Endothelial cell of umbilical vein (primary cell): ENCODE data around the gene FGD6. TPM values are rescaled to one million over a fixed set of nuclear protein-coding genes. Genes with fewer than 3 reads are reported as not detected.

Source experiments
- BruUV-seq: library from RNA; stranded (reverse); fragments of 400-500 nt; replicated peaks from 2 replicates; lab custom pipeline; 2021; lab: Mats Ljungman, UMichigan
- CTCF ChIA-PET: fragments of 300-600, 350-600 bp; sonication (Branson Sonifier 250); formaldehyde crosslinking; loops from one replicate; lab custom pipeline; 2021; ENCODE audit warnings: antibody characterized with exemption, inconsistent platforms; lab: Charles Lee
- POLR2A ChIA-PET: fragments of 300-600, 350-600 bp; sonication (Branson Sonifier 250); formaldehyde crosslinking; loops from one replicate; lab custom pipeline; 2021; ENCODE audit warnings: antibody characterized with exemption, inconsistent platforms; lab: Charles Lee
- DNase-seq: peaks from one replicate; pipeline ENCODE4 v3.0.0-alpha.2; 2011; ENCODE audit warnings: low read depth, low spot score
- FAIRE-seq: peaks from 2 replicates; lab custom pipeline; 2011; peaks lifted over from hg19 to GRCh38; lab: Jason Lieb, UNC
- H2AFZ ChIP-seq: 2 replicates; pipeline ENCODE4 v1.6.0; 2012; ENCODE audit warnings: low read depth, low read length, control low read depth, inconsistent platforms
- H3K27ac ChIP-seq: 2 replicates; pipeline ENCODE4 v1.5.1; 2011; ENCODE audit warnings: low read depth, mild to moderate bottlenecking, control low read depth, low read length, moderate library complexity; ENCODE audit not compliant: insufficient read depth
- H3K27me3 ChIP-seq, 2 experiments: 2 replicates each; pipeline versions ENCODE4 v1.6.0 to v1.6.1; 2011; ENCODE audit warnings: low read length in 2 of 2, mixed read lengths in 1 of 2; ENCODE audit not compliant: control insufficient read depth in 2 of 2, insufficient read depth in 2 of 2
- H3K36me3 ChIP-seq, 2 experiments: 2 replicates in 1 of 2; 3 replicates in 1 of 2; pipeline ENCODE4 v1.5.1; 2011; ENCODE audit warnings: low read length in 2 of 2, mild to moderate bottlenecking in 1 of 2, moderate library complexity in 1 of 2; ENCODE audit not compliant: control insufficient read depth in 2 of 2, insufficient read depth in 2 of 2; ENCODE audit errors: extremely low read depth in 1 of 2
- H3K4me1 ChIP-seq: 3 replicates; pipeline ENCODE4 v1.5.1; 2011; ENCODE audit warnings: mild to moderate bottlenecking, low read length; ENCODE audit not compliant: control insufficient read depth, insufficient read depth; ENCODE audit errors: extremely low read depth
- H3K4me2 ChIP-seq: 2 replicates; pipeline ENCODE4 v1.6.1; 2011; ENCODE audit warnings: low read length, control low read depth, mixed read lengths; ENCODE audit not compliant: insufficient read depth
- H3K4me3 ChIP-seq, 3 experiments: fragments of 200-600 bp in 1 of 3; sonication (generic), shearing (Covaris generic) in 1 of 3; replicated peaks in 1 of 3; 2 replicates each; pipeline ENCODE4 v1.5.1; 2011 to 2016; ENCODE audit warnings: control low read depth in 3 of 3, low read length in 3 of 3, mild to moderate bottlenecking in 2 of 3, inconsistent platforms in 1 of 3, low read depth in 1 of 3, moderate library complexity in 1 of 3; ENCODE audit not compliant: insufficient read depth in 1 of 3
- H3K79me2 ChIP-seq: 2 replicates; pipeline ENCODE4 v1.6.0; 2012; ENCODE audit warnings: low read length, inconsistent platforms; ENCODE audit not compliant: control insufficient read depth, insufficient read depth
- H3K9ac ChIP-seq: replicated peaks from 2 replicates; pipeline ENCODE3; 2011; ENCODE audit warnings: low read length, control low read depth; ENCODE audit not compliant: insufficient read depth; ENCODE audit errors: extremely low read depth
- H3K9me1 ChIP-seq: replicated peaks from 3 replicates; pipeline ENCODE4 v1.6.0; 2011; ENCODE audit warnings: mild to moderate bottlenecking, low read length; ENCODE audit not compliant: control insufficient read depth, insufficient read depth; ENCODE audit errors: extremely low read depth
- H3K9me3 ChIP-seq: replicated peaks from 2 replicates; pipeline ENCODE4 v1.5.1; 2012; ENCODE audit warnings: low read length, inconsistent platforms; ENCODE audit not compliant: control insufficient read depth, insufficient read depth
- H4K20me1 ChIP-seq: replicated peaks from 2 replicates; pipeline ENCODE3; 2011; ENCODE audit warnings: mild to moderate bottlenecking, low read length; ENCODE audit not compliant: control insufficient read depth, insufficient read depth; ENCODE audit errors: extremely low read depth
- EZH2 ChIP-seq: IDR thresholded peaks from 2 replicates; pipeline ENCODE4 v1.6.1; 2012; ENCODE audit warnings: borderline replicate concordance, low read depth, mild to moderate bottlenecking, moderate library complexity, low read length, inconsistent platforms; ENCODE audit not compliant: severe bottlenecking
- FOS ChIP-seq: IDR thresholded peaks from 2 replicates; pipeline ENCODE4 v1.6.1; 2011; ENCODE audit warnings: mild to moderate bottlenecking, low read length, moderate library complexity, borderline replicate concordance; ENCODE audit not compliant: insufficient read depth
- GATA2 ChIP-seq: IDR thresholded peaks from 2 replicates; pipeline ENCODE4 v1.7.0; 2011; ENCODE audit warnings: low read depth, mild to moderate bottlenecking, moderate library complexity, mixed read lengths, low read length; ENCODE audit not compliant: insufficient read length, insufficient read depth
- MYC ChIP-seq: IDR thresholded peaks from one replicate; pipeline ENCODE4 v1.6.1; 2011; ENCODE audit warnings: mild to moderate bottlenecking, low read depth, low read length
- POLR2A ChIP-seq: IDR thresholded peaks from 2 replicates; pipeline ENCODE4 v1.6.1; 2012; ENCODE audit warnings: low read depth, mild to moderate bottlenecking, control low read depth, low read length
- POLR2AphosphoS5 ChIP-seq: IDR thresholded peaks from 2 replicates; pipeline ENCODE4 v1.6.1; 2012; ENCODE audit warnings: low read depth, mild to moderate bottlenecking, control low read depth, low read length, moderate library complexity; ENCODE audit not compliant: insufficient read depth
- dilution Hi-C: fragments of 300-500 bp; cut with MboI; formaldehyde crosslinking; loops from one replicate; pipeline ENCODE4 v1.15.0; 2019; ENCODE audit warnings: low sequenced_read_pairs; ENCODE audit not compliant: extremely low pct_ligation_motif_present
- intact Hi-C: fragments of 100-400 bp; cut with micrococcal nuclease; formaldehyde crosslinking; loops from one replicate; pipeline ENCODE4 v1.10.0; 2022
- polyA plus RNA-seq, 4 experiments: library from polyadenylated mRNA; depleted of rRNA in 3 of 4; stranded (reverse) in 3 of 4; unstranded in 1 of 4; fragments of >200 nt; gene quantifications; 2 replicates each; pipeline versions ENCODE4 v1.2.1 to v1.2.3, GENCODE V29; 2011 to 2012; ENCODE audit warnings: missing spikeins in 1 of 4
- total RNA-seq: library from RNA; stranded (reverse); gene quantifications from 2 replicates; pipeline ENCODE4 v1.2.3, GENCODE V29; 2021
- TF ChIP-seq, protein P1 (sequence below), 2 donors: IDR thresholded peaks; 1 replicate in 1 of 2; 2 replicates in 1 of 2; pipeline ENCODE4 v1.5.1; 2011; ENCODE audit warnings: low read length in 2 of 2, mild to moderate bottlenecking in 2 of 2, moderate library complexity in 2 of 2, control low read depth in 1 of 2, inconsistent platforms in 1 of 2, low read depth in 1 of 2; ENCODE audit not compliant: insufficient read depth in 1 of 2; ENCODE audit errors: extremely low read depth in 1 of 2
- TF ChIP-seq, protein P2 (sequence below): IDR thresholded peaks from 2 replicates; pipeline ENCODE4 v1.6.1; 2011; ENCODE audit not compliant: insufficient read depth, insufficient read length

The FGD6 gene
- total and polyA plus RNA-seq, 2 donors (not counting 3 experiments of a cell fraction or from before 2014, with no cell fraction given) = 5.9 to 14.0 TPM

DNA sequence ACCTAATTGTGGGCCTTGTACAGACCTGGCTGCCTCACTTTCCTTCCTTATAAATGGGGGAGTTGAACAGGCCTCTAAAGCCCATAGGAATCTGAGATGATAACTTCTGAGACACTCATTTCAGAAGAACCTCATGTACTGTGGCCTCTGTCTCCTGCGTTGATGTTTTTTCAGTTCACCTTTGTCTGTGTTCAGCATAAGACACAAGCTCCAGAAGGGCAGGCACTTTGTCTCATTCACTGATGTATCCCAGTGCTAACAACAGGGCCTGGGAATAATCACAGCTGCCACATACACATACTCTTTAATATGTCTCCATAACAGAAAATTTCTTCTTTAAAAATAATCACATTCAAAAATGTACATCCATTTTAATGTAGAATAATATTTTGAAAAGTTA lies 3.3 kb downstream of the FGD6 start:
- FAIRE-seq (no peak), DNase-seq (peak; percentile 22)
- Histone ChIP-seq H4K20me1 (no peaks in the 10 kb centered on the region), H3K27me3 (no peaks in the 10 kb centered on the region), H3K4me3 (no peak overlapping the region), H3K9me3 (no peaks in the 10 kb centered on the region), H2AFZ (no peak overlapping the region), H3K9me1 (no peaks in the 10 kb centered on the region), H3K79me2 (peaks cover 51% of the 10 kb centered on the region), H3K4me1 (peaks cover 34% of the 10 kb centered on the region), H3K9ac (no peak overlapping the region), H3K4me2 (no peak overlapping the region), H3K36me3 (no peaks in the 10 kb centered on the region), H3K27ac (no peak overlapping the region)
- ChIA-PET POLR2A (no interaction called here), CTCF (interaction anchor here (5.7 to 5.9 kb wide), 2 partner anchors 96 to 121 kb away, joined by 60 to 91 read pairs; no protein-coding TSS in a partner anchor)
- intact Hi-C loops = loop anchor here (10.0 kb wide), 1 partner anchor 499 kb away; no protein-coding TSS in a partner anchor
- no TSS peak for BruUV-seq
- dilution Hi-C loops = loop anchor here (25.0 kb wide), 1 partner anchor 102 kb away; no protein-coding TSS in a partner anchor
- TF ChIP-seq FOS (no peak), POLR2AphosphoS5 (no peak), EZH2 (no peak), POLR2A (no peak), GATA2 (no peak), MYC (no peak)
- TF ChIP-seq, protein P1, sequence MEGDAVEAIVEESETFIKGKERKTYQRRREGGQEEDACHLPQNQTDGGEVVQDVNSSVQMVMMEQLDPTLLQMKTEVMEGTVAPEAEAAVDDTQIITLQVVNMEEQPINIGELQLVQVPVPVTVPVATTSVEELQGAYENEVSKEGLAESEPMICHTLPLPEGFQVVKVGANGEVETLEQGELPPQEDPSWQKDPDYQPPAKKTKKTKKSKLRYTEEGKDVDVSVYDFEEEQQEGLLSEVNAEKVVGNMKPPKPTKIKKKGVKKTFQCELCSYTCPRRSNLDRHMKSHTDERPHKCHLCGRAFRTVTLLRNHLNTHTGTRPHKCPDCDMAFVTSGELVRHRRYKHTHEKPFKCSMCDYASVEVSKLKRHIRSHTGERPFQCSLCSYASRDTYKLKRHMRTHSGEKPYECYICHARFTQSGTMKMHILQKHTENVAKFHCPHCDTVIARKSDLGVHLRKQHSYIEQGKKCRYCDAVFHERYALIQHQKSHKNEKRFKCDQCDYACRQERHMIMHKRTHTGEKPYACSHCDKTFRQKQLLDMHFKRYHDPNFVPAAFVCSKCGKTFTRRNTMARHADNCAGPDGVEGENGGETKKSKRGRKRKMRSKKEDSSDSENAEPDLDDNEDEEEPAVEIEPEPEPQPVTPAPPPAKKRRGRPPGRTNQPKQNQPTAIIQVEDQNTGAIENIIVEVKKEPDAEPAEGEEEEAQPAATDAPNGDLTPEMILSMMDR (IDR thresholded peaks at IDR 0.05; ENCODE audit: extremely low read depth in 1 of 2, insufficient read depth in 1 of 2, low read depth in 1 of 2, low read length in 2 of 2) = no peak
- TF ChIP-seq, protein P2, sequence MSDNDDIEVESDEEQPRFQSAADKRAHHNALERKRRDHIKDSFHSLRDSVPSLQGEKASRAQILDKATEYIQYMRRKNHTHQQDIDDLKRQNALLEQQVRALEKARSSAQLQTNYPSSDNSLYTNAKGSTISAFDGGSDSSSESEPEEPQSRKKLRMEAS = no peak
